Measurements from ENCODE around the gene SKIC2. TPM values are rescaled to one million over a fixed set of nuclear protein-coding genes. Genes with fewer than 3 reads are reported as not detected.
"Not testable (repeated sequence)": the region's sequence is repeated elsewhere in the genome, so short reads cannot be mapped to it uniquely, and the experiment has no call there.

The SKIC2 gene
- 64.2 TPM for total RNA-seq
- long read RNA-seq, transcript SKIV2L-201 (28 exons, 3,894 nt) = major isoform, 15 of 68 reads
- long read RNA-seq, partial matches to known transcripts = 33 of 68 reads
- long read RNA-seq, other reads (novel, unspliced or antisense) = 19 of 68 reads

DNA sequence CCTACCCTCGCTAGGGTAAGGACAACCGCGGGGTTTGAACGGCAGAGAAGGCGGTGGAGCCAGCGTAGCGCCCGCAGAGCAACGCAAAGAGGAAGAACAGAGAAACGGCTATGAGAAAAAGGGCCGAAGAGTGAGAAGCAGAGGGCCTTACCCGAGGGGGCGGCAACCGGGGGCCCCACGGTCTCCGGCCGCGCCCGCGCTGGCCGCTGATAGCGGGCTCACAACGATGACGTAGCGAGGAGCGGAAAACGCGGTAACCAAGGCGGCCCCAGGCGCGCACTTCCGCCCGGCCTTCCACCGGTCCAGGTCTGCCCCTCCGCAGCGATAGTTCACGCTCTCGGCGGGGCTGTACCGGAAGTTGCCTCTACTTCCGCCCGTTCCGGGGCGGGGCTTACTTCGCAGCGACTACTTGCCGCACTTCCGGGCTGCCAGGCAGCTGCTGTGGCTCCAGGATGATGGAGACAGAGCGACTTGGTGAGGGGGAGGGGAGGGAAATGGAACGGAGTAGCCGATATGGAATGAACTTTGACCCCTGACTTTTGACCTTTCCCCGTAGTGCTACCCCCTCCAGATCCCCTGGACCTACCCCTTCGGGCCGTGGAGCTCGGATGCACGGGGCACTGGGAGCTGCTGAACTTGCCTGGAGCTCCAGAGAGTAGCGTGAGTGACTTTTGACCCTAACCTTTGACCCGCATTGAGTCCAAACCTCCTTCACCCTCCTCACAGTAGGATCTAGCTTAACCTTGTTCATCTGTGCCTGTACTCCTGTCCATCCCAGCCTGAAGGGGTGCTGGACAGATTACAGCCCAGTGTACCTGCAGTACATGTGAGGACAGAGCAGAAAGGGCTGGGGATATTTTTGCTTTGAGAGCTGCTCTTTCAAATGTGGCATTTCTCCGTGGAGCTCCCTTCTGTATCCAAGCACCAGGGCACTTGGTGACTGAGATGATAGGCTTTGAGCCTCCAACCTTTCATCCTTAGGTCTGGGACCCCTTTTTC is at the start of gene SKIC2, which contains the start of gene NELFE:
Gene SKIC2, plus strand, starts transcription at position 435 of the 999 bp plus-strand sequence. Its CDS starts 18 bp downstream, at position 453.
Gene NELFE, minus strand, starts transcription at position 231 of the 999 bp plus-strand sequence. CDS start 525 bp downstream, outside the sequence.
- H3K27ac ChIP-seq = peak within 1 kb of the TSS; percentile 90
- TF ChIP-seq, protein P1, sequence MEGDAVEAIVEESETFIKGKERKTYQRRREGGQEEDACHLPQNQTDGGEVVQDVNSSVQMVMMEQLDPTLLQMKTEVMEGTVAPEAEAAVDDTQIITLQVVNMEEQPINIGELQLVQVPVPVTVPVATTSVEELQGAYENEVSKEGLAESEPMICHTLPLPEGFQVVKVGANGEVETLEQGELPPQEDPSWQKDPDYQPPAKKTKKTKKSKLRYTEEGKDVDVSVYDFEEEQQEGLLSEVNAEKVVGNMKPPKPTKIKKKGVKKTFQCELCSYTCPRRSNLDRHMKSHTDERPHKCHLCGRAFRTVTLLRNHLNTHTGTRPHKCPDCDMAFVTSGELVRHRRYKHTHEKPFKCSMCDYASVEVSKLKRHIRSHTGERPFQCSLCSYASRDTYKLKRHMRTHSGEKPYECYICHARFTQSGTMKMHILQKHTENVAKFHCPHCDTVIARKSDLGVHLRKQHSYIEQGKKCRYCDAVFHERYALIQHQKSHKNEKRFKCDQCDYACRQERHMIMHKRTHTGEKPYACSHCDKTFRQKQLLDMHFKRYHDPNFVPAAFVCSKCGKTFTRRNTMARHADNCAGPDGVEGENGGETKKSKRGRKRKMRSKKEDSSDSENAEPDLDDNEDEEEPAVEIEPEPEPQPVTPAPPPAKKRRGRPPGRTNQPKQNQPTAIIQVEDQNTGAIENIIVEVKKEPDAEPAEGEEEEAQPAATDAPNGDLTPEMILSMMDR (IDR thresholded peaks at IDR 0.05) = no peak
- intact Hi-C loops (cut with DNase I) = no loop called here
- ATAC-seq (peak; percentile 99), DNase-seq (peak; percentile 99)
- H3K9me3 ChIP-seq = no peaks in the 10 kb centered on the region
- H3K4me1 ChIP-seq = peaks cover 25% of the 10 kb centered on the region
- no peaks in the 10 kb centered on the region for H3K27me3 ChIP-seq (ENCODE audit: low read depth)
- H3K36me3 ChIP-seq = peaks cover 74% of the 10 kb centered on the region
- peak within 1 kb of the TSS; percentile 95 for H3K4me3 ChIP-seq

DNA sequence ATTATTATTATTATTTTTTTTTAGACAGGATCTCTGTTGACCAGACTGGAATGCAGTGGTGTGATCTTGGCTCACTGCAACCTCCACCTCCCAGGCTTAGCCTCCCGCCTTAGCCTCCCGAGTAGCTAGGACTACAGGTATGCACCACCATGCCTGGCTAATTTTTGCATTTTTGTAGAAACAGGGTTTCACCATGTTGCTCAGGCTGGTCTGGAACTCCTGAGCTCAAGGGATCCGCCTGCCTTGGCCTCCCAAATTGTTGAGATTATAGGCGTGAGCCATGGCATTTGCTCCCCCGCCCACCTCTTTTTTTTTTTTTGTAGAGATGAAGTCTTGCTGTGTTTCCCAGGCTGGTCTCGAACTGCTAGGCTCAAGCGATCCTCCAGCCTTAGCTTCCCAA is 49.7 kb upstream of the SKIC2 start:
- H3K9me3 ChIP-seq; ATAC-seq; H3K27me3 ChIP-seq (ENCODE audit: low read depth); H3K4me3 ChIP-seq; DNase-seq; intact Hi-C loops (cut with DNase I); H3K36me3 ChIP-seq; H3K27ac ChIP-seq: not testable (repeated sequence)
- H3K4me1 ChIP-seq = peaks cover 13% of the 10 kb centered on the region

- intact Hi-C loops (cut with DNase I) = no loop called here
- no peak for ATAC-seq
- Histone ChIP-seq H3K36me3 (no peaks in the 10 kb centered on the region), H3K4me3 (no peak overlapping the region), H3K27me3 (ENCODE audit: low read depth) (no peaks in the 10 kb centered on the region), H3K9me3 (no peaks in the 10 kb centered on the region), H3K27ac (no peak overlapping the region), H3K4me1 (peaks cover 7% of the 10 kb centered on the region)
- no peak for DNase-seq
- TF ChIP-seq, protein P1 (IDR thresholded peaks at IDR 0.05) = no peak
These were observed 47.0 kb upstream of the SKIC2 start for GRCh38 chr6:31911826-31912585.

DNA sequence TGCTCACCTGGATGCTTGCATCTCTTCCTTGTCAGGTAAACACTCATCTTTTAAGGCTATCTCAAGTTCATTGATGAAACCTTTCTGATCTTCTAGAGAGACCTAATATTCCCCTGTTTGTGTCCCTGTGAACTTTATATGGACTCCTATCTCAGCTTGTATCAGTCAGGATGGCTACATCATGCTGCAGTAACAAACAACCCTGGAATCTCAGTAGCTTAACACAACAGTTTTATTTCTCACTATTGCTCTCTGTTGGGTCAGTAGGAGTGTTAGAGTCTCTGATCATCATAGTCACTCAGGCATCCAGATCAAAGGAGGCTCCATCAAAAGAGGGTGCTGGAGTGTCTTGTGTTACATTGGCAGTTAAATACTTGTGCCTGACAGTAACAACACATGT is 43.6 kb upstream of the SKIC2 start:
- intact Hi-C loops (cut with DNase I) = no loop called here
- H3K36me3 ChIP-seq = no peaks in the 10 kb centered on the region
- ATAC-seq = no peak

DNA sequence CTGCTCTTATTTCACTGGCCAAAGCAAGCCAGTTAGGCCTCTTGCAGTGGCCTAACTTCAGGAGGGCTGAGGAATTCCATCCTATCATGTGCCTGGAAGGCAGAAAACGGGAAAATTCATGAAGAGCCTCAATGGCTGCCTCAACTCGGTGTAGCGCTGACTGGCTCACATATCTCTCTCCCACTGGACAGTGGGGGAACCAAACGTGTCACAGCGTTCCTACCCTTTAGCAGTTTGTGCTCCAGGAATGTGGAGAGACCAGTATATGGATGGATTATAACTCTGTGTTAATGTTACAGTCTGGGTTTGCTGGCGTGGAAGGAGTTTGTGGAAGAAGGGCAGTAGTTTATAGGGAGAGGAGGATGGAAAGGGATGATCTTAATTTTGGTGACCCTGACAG is 43.2 kb upstream of the SKIC2 start:
- DNase-seq (no peak), ATAC-seq (no peak)
- no peak overlapping the region for H3K27ac ChIP-seq
- TF ChIP-seq, protein P1 (IDR thresholded peaks at IDR 0.05) = no peak
- H3K9me3 ChIP-seq = no peaks in the 10 kb centered on the region
- no peaks in the 10 kb centered on the region for H3K27me3 ChIP-seq (ENCODE audit: low read depth)
- H3K36me3 ChIP-seq = no peaks in the 10 kb centered on the region
- no peak overlapping the region for H3K4me3 ChIP-seq
- H3K4me1 ChIP-seq = peaks cover 9% of the 10 kb centered on the region
- intact Hi-C loops (cut with DNase I) = no loop called here

More for the DNA sequence above, 43.6 kb upstream of the SKIC2 start:
- H3K27me3 ChIP-seq (ENCODE audit: low read depth) = no peaks in the 10 kb centered on the region
- H3K4me3 ChIP-seq = no peak overlapping the region
- no peak for DNase-seq
- H3K4me1 ChIP-seq = peaks cover 5% of the 10 kb centered on the region
- TF ChIP-seq, protein P1 (IDR thresholded peaks at IDR 0.05) = no peak
- no peaks in the 10 kb centered on the region for H3K9me3 ChIP-seq
- H3K27ac ChIP-seq = no peak overlapping the region

Measured in lower lobe of right lung (tissue), 2 donors.